ENCODE measurements around the gene ZNF763. TPM values are rescaled to one million over a fixed set of nuclear protein-coding genes. Genes with fewer than 3 reads are reported as not detected.
"Not testable (repeated sequence)": the region's sequence is repeated elsewhere in the genome, so short reads cannot be mapped to it uniquely, and the experiment has no call there.

ZNF763 gene
- total RNA-seq, 3 donors from 2014 or later, result 0.24 to 0.56 (median 0.27) TPM

DNA sequence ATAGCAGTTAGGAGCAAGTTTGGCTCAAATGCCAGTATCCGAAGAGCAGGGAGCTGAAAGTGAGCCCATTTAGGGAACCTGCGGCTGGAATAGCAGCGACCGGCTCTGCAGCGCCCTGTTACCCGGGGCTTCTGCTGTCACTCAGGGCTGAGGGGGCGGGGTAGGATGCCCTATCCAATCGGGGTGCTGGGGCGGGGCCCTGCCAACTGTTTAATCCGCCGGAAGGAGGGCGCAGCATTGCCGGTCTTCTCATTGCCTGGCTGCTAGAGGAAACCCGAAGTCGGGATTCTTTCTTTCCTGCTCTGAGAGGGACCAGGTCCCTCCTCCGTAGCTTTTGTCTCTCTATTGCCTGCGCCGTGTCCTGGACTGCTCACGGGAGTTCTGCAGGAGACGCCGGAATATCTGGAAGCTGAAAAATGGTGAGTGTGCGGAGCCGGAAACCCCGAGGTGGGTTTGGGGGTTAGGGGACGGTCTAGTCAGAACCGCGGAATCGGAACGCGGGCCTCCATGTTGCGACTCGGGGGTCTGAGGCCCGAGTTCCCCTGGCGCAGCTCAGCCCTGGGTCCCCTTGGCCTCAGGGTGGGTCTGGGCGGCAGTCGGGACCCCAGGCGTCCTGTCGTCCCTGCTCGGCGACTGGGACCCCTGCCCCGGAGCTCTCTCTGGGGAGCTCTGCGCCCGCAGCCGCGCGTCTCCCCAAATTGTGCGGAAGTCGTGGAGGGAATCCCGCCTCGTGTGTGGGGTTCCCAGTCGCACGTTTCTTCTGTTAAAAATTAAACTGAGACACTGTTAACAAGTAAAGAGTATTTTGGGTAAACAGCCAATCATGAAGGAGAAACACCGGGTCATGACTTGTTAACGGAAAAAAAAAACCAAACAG, 22.8 kb downstream of the ZNF763 start:
- Mint-ChIP-seq H3K9me3 (no peaks in the 10 kb centered on the region), H3K36me3 (ENCODE audit: insufficient read depth) (no peaks in the 10 kb centered on the region), H3K4me1 (ENCODE audit: low read depth) (peaks cover 17% of the 10 kb centered on the region), H3K4me3 (peak overlapping the region; percentile 99), H3K27me3 (ENCODE audit: low read depth) (no peaks in the 10 kb centered on the region)
- ATAC-seq (peak; percentile 97), DNase-seq (peak; percentile 87)

DNA sequence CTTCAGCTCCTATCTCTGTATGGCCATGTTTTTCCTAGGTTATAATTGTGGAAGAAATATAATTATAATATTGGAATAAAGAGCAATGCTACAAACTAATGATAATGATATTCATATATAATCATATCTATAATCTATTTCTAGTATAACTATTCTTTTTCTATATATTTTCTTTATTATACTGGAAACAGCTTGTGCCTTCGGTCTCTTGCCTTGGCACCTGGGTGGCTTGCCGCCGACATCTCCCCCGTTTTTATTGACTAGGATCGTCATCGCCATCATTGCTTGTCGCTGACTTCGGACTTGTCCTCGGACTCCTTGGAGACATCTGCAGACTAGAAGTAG, 24.2 kb downstream of the ZNF763 start:
- Mint-ChIP-seq H3K9me3 (no peaks in the 10 kb centered on the region), H3K4me3 (peak overlapping the region; percentile 99), H3K36me3 (ENCODE audit: insufficient read depth) (no peaks in the 10 kb centered on the region), H3K4me1 (ENCODE audit: low read depth) (peaks cover 27% of the 10 kb centered on the region), H3K27me3 (ENCODE audit: low read depth) (no peaks in the 10 kb centered on the region)
- no peak for ATAC-seq
- no peak for DNase-seq

- H3K4me3 Mint-ChIP-seq, DNase-seq: not testable (repeated sequence)
Measured at GRCh38 chr19:11991921-11992320, 27.1 kb downstream of the ZNF763 start.

GRCh38 chr19:11995174-11995573, 30.3 kb downstream of the ZNF763 start:
- Mint-ChIP-seq H3K4me1 (ENCODE audit: low read depth) (peaks cover 39% of the 10 kb centered on the region), H3K9me3 (no peaks in the 10 kb centered on the region), H3K27me3 (ENCODE audit: low read depth) (no peaks in the 10 kb centered on the region), H3K4me3 (no peak overlapping the region), H3K36me3 (ENCODE audit: insufficient read depth) (peaks cover 16% of the 10 kb centered on the region)
- no peak for ATAC-seq
- no peak for DNase-seq

More at GRCh38 chr19:11991921-11992320, 27.1 kb downstream of the ZNF763 start:
- not testable (repeated sequence) for H3K36me3 Mint-ChIP-seq (ENCODE audit: insufficient read depth); ATAC-seq; H3K9me3 Mint-ChIP-seq; H3K27me3 Mint-ChIP-seq (ENCODE audit: low read depth)
- peaks cover 29% of the 10 kb centered on the region for H3K4me1 Mint-ChIP-seq (ENCODE audit: low read depth)

DNA sequence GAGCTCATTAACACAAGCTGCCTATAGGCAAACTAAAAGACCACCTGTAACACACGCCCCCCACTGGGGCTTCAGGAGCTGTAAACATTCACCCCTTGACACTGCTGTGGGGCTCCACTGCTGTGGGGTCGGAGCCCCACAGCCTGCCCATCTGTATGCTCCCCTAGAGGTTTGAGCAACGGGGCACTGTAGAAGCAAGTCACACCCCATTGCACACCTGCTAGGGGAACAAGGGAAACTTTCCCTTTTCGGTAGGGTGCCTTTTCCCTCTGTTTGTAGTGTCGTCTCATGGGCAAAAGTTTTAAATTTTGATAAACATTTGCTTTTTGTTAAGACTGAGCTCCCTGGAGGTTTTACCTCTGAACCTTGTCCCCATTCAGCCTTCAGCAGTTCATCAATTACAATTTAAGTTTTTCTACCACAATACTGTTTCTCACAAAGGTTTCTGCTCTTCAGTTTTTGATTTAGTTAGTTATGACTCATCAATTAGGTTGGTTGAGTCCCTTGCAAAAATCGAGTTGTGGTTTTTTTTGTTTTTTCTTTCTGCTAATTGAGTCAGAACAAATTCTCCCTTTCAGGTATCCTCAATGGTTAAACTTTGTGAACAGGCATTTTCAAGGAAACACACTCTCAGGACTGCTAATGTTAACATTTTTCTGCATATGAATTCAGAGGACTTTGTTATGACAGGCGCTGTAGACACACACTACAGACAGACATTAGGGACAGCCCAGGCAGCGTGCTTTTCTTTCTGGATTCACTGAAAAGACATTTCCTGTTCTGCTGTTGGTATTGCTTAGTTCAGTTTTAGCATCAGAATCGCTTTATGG, 35.5 kb downstream of the ZNF763 start:
- Mint-ChIP-seq H3K9me3 (no peaks in the 10 kb centered on the region), H3K4me1 (ENCODE audit: low read depth) (peaks cover 24% of the 10 kb centered on the region), H3K4me3 (no peak overlapping the region), H3K36me3 (ENCODE audit: insufficient read depth) (peaks cover 14% of the 10 kb centered on the region), H3K27me3 (ENCODE audit: low read depth) (no peaks in the 10 kb centered on the region)
- ATAC-seq (peak; percentile 89 to 93), DNase-seq (no peak)

- ATAC-seq (no peak), DNase-seq (no peak)
- no peak overlapping the region for H3K4me3 Mint-ChIP-seq
- H3K27me3 Mint-ChIP-seq (ENCODE audit: low read depth), result no peaks in the 10 kb centered on the region
- H3K4me1 Mint-ChIP-seq (ENCODE audit: low read depth), result no peaks in the 10 kb centered on the region
- peaks cover 56% of the 10 kb centered on the region for H3K36me3 Mint-ChIP-seq (ENCODE audit: insufficient read depth)
- peaks cover 38% of the 10 kb centered on the region for H3K9me3 Mint-ChIP-seq
Measured at GRCh38 chr19:12015015-12015752, 50.3 kb downstream of the ZNF763 start.

- no peak overlapping the region for H3K4me3 Mint-ChIP-seq
- H3K9me3 Mint-ChIP-seq, result peaks cover 38% of the 10 kb centered on the region
- H3K36me3 Mint-ChIP-seq (ENCODE audit: insufficient read depth), result peaks cover 53% of the 10 kb centered on the region
Measured at GRCh38 chr19:12015753-12016116, 50.9 kb downstream of the ZNF763 start.

More at GRCh38 chr19:12015753-12016116, 50.9 kb downstream of the ZNF763 start:
- no peaks in the 10 kb centered on the region for H3K4me1 Mint-ChIP-seq (ENCODE audit: low read depth)
- no peak for ATAC-seq
- H3K27me3 Mint-ChIP-seq (ENCODE audit: low read depth), result no peaks in the 10 kb centered on the region
- DNase-seq, result no peak

Other genes starting within 250 kb of the ZNF763 start
- gene ZNF823, start 226.1 kb upstream of the ZNF763 start, total RNA-seq, result 1 to 10 TPM; 1.3 to 2.9 (median 1.3) TPM
- 1 to 10 TPM; 1.6 to 2.9 (median 1.7) TPM for gene ZNF441, start 198.0 kb upstream of the ZNF763 start, total RNA-seq
- under 1 TPM; 0.13 to 0.33 (median 0.16) TPM for gene ZNF491, start 166.5 kb upstream of the ZNF763 start, total RNA-seq
- gene ZNF440, start 150.8 kb upstream of the ZNF763 start, total RNA-seq, result 1 to 10 TPM; 4.2 to 4.6 (median 4.3) TPM
- gene ZNF439, start 116.3 kb upstream of the ZNF763 start, total RNA-seq, result 1 to 10 TPM; 1.9 to 3.3 (median 2.9) TPM
- gene ZNF69, start 77.3 kb upstream of the ZNF763 start, total RNA-seq, result 1 to 10 TPM in 2 of 3 donors, under 1 TPM in 1; 0.78 to 1.2 (median 1.1) TPM
- gene ZNF700, start 39.9 kb upstream of the ZNF763 start, total RNA-seq, result 1 to 10 TPM; 6.3 to 6.4 (median 6.4) TPM
- gene ZNF433, start 70.6 kb downstream of the ZNF763 start, total RNA-seq, result under 1 TPM; 0.16 to 0.57 (median 0.51) TPM
- gene ZNF878, start 87.9 kb downstream of the ZNF763 start, total RNA-seq, result under 1 TPM; 0.13 to 0.28 (median 0.19) TPM
- 1 to 10 TPM; 1.9 to 3.1 (median 2.8) TPM for gene ZNF844, start 99.7 kb downstream of the ZNF763 start, total RNA-seq
- 1 to 10 TPM; 1.0 to 2.5 (median 1.2) TPM for gene ZNF20, start 175.3 kb downstream of the ZNF763 start, total RNA-seq
- 1 to 10 TPM in 2 of 3 donors, under 1 TPM in 1; 0.98 to 1.6 (median 1.1) TPM for gene ZNF625, start 191.7 kb downstream of the ZNF763 start, total RNA-seq
- gene ZNF136, start 198.1 kb downstream of the ZNF763 start, total RNA-seq, result 10 to 100 TPM in 1 of 3 donors, 1 to 10 TPM in 2; 9.7 to 11.6 (median 9.8) TPM